Embryonic facial prominence (tissue), 1 donor: ENCODE results near the gene CCNYL1.
A peak's percentile ranks its signal among the peaks of the same experiment; 100 is the strongest.
"Not testable (repeated sequence)": the region's sequence is repeated elsewhere in the genome, so short reads cannot be mapped to it uniquely, and the experiment has no call there.

Experiments
- DNase-seq: peaks from one replicate; pipeline ENCODE4 v3.0.0-alpha.2; 2016; ENCODE audit errors: extremely low spot score

The CCNYL1 gene

GRCh38 chr2:207710814-207711740, at the start of gene CCNYL1:
CCNYL1 (plus strand) TSS chr2:207711640; CDS start chr2:207711897, 257 bp downstream.
- peak; percentile 97 for DNase-seq

- no peak for DNase-seq
These were observed 49.2 kb upstream of the CCNYL1 start for GRCh38 chr2:207662203-207662602.

- no peak for DNase-seq
These were observed 47.4 kb upstream of the CCNYL1 start for GRCh38 chr2:207663870-207664545.

- no peak for DNase-seq
These were observed 40.6 kb upstream of the CCNYL1 start for GRCh38 chr2:207670887-207671286.

- DNase-seq = no peak
These were observed 38.0 kb upstream of the CCNYL1 start for GRCh38 chr2:207673431-207673830.

GRCh38 chr2:207674266-207674774, 37.1 kb upstream of the CCNYL1 start:
- DNase-seq = no peak

- DNase-seq = no peak
These were observed 36.6 kb upstream of the CCNYL1 start for GRCh38 chr2:207674826-207675225.

GRCh38 chr2:207676827-207677354, 34.5 kb upstream of the CCNYL1 start:
- DNase-seq = no peak

GRCh38 chr2:207681431-207681830, 30.0 kb upstream of the CCNYL1 start:
- DNase-seq = no peak

GRCh38 chr2:207682557-207682956, 28.9 kb upstream of the CCNYL1 start:
- no peak for DNase-seq

- no peak for DNase-seq
These were observed 28.0 kb upstream of the CCNYL1 start for GRCh38 chr2:207683438-207683837.

- no peak for DNase-seq
These were observed 27.4 kb upstream of the CCNYL1 start for GRCh38 chr2:207683879-207684627.

GRCh38 chr2:207686812-207687211, 24.6 kb upstream of the CCNYL1 start:
- no peak for DNase-seq

- DNase-seq = no peak
These were observed 22.8 kb upstream of the CCNYL1 start for GRCh38 chr2:207688597-207688996.

- not testable (repeated sequence) for DNase-seq
These were observed 20.5 kb upstream of the CCNYL1 start for GRCh38 chr2:207690845-207691461.

GRCh38 chr2:207692206-207693065, 19.0 kb upstream of the CCNYL1 start:
- no peak for DNase-seq

GRCh38 chr2:207693641-207694249, 17.7 kb upstream of the CCNYL1 start:
- no peak for DNase-seq

GRCh38 chr2:207694811-207695281, 16.6 kb upstream of the CCNYL1 start:
- no peak for DNase-seq

- no peak for DNase-seq
These were observed 16.1 kb upstream of the CCNYL1 start for GRCh38 chr2:207695293-207695692.

GRCh38 chr2:207696911-207697310, 14.5 kb upstream of the CCNYL1 start:
- not testable (repeated sequence) for DNase-seq
